HepG2 (cell line): ENCODE data around the gene CXCR1. TPM values are rescaled to one million over a fixed set of nuclear protein-coding genes. Genes with fewer than 3 reads are reported as not detected.

Source experiments
- ATAC-seq: fragments of 200-7000 bp; cut with Tn5 transposase; 3 replicates; pipeline ENCODE4 v1.9.1; 2020; ENCODE audit warnings: mild to moderate bottlenecking, moderate library complexity
- BruUV-seq: library from RNA; stranded (reverse); fragments of 400-500 nt; replicated peaks from 2 replicates; lab custom pipeline; 2021; lab: Mats Ljungman, UMichigan
- CTCF ChIA-PET: fragments of 300-600 bp; formaldehyde crosslinking; extraction: SDS; loops from one replicate; lab custom pipeline; 2021; ENCODE audit warnings: low total read pairs, inconsistent platforms, low intra/inter-chr PET ratio; lab: Yijun Ruan, JAX
- POLR2A ChIA-PET: fragments of 350-600 bp; sonication (Branson Sonifier 250); formaldehyde crosslinking; loops from one replicate; lab custom pipeline; 2020; ENCODE audit warnings: antibody characterized with exemption, inconsistent platforms; lab: Yijun Ruan, JAX
- DNase-seq: peaks from one replicate; pipeline ENCODE4 v3.0.0-alpha.2; 2015; ENCODE audit warnings: low spot score
- FAIRE-seq: peaks from 3 replicates; lab custom pipeline; 2011; peaks lifted over from hg19 to GRCh38; lab: Jason Lieb, UNC
- H2AFZ ChIP-seq: one replicate; pipeline ENCODE4 v1.6.1; 2011; ENCODE audit warnings: low read length, inconsistent platforms
- H3K27ac ChIP-seq: fragments of 300-600 bp; 3 replicates; pipeline ENCODE4 v1.8.0; 2011; ENCODE audit warnings: mixed run types, mild to moderate bottlenecking, mixed read lengths, low read length, inconsistent platforms; ENCODE audit not compliant: insufficient read depth; ENCODE audit errors: extremely low read length
- H3K27me3 ChIP-seq, 2 experiments: fragments of 200-600 bp in 1 of 2; 2 replicates in 1 of 2; 3 replicates in 1 of 2; pipeline versions ENCODE4 v1.6.0 to v1.8.0; 2011; ENCODE audit warnings: low read length in 2 of 2, mild to moderate bottlenecking in 2 of 2, moderate library complexity in 2 of 2, inconsistent platforms in 1 of 2; ENCODE audit not compliant: insufficient read depth in 2 of 2, control insufficient read depth in 1 of 2
- H3K36me3 ChIP-seq, 2 experiments: fragments of 200-600 bp in 1 of 2; replicated peaks in 1 of 2; 2 replicates in 1 of 2; 3 replicates in 1 of 2; pipeline versions ENCODE4 v1.5.1 to v1.8.0; 2011; ENCODE audit warnings: low read length in 2 of 2, inconsistent platforms in 1 of 2; ENCODE audit not compliant: insufficient read depth in 2 of 2, control insufficient read depth in 1 of 2
- H3K4me1 ChIP-seq: 2 replicates; pipeline ENCODE4 v1.5.1; 2012; ENCODE audit warnings: low read length, inconsistent platforms; ENCODE audit not compliant: insufficient read depth
- H3K4me2 ChIP-seq: 2 replicates; pipeline ENCODE4 v1.6.0; 2011; ENCODE audit warnings: low read depth, low read length, inconsistent platforms
- H3K4me3 ChIP-seq, 3 experiments: fragments of 200-600 bp in 1 of 3; sonication (generic), shearing (Covaris generic) in 1 of 3; replicated peaks in 1 of 3; 2 replicates each; pipeline ENCODE4 v1.5.1; 2011 to 2016; ENCODE audit warnings: low read length in 3 of 3, inconsistent platforms in 2 of 3, low read depth in 2 of 3, mild to moderate bottlenecking in 2 of 3, control low read depth in 1 of 3, mixed read lengths in 1 of 3; ENCODE audit not compliant: insufficient read depth in 1 of 3
- H3K79me2 ChIP-seq: one replicate; pipeline ENCODE4 v1.6.1; 2011; ENCODE audit warnings: low read length, inconsistent platforms; ENCODE audit not compliant: insufficient read depth
- H3K9ac ChIP-seq: 2 replicates; pipeline ENCODE4 v1.6.0; 2011; ENCODE audit warnings: mild to moderate bottlenecking, low read depth, low read length, inconsistent platforms; ENCODE audit not compliant: insufficient read depth
- H3K9me3 ChIP-seq: 2 replicates; pipeline ENCODE4 v1.5.1; 2012; ENCODE audit warnings: mild to moderate bottlenecking, low read length
- H4K20me1 ChIP-seq: 2 replicates; pipeline ENCODE4 v1.6.0; 2011; ENCODE audit warnings: inconsistent platforms, mild to moderate bottlenecking, low read length, moderate library complexity; ENCODE audit not compliant: insufficient read depth
- ARNT ChIP-seq: fragments of 450-650 bp; IDR thresholded peaks from 2 replicates; pipeline ENCODE4 v1.6.1; 2017
- BHLHE40 ChIP-seq: IDR thresholded peaks from 2 replicates; pipeline ENCODE4 v1.6.1; 2011; ENCODE audit warnings: low read length, improper control_type of control experiment
- EHMT2 ChIP-seq: fragments of 200-600 bp; sonication (generic); IDR thresholded peaks from 2 replicates; pipeline ENCODE4 v1.7.0; 2017; ENCODE audit warnings: antibody characterized with exemption, low read depth, low read length, borderline replicate concordance
- FLYWCH1 ChIP-seq: sonication (generic); formaldehyde crosslinking; IDR thresholded peaks from 2 replicates; pipeline ENCODE4 v1.8.1; 2023; ENCODE audit warnings: mild to moderate bottlenecking, missing genetic modification reagents
- HINFP ChIP-seq: sonication (generic); formaldehyde crosslinking; IDR thresholded peaks from 2 replicates; pipeline ENCODE4 v1.4.0; 2020; ENCODE audit warnings: low read depth, mild to moderate bottlenecking, missing genetic modification reagents
- KLF15 ChIP-seq: sonication (generic); formaldehyde crosslinking; IDR thresholded peaks from 2 replicates; pipeline ENCODE4 v1.8.1; 2023; ENCODE audit warnings: borderline replicate concordance, mild to moderate bottlenecking, inconsistent platforms, missing genetic modification reagents, mixed read lengths
- KMT2A ChIP-seq: sonication (generic); formaldehyde crosslinking; IDR thresholded peaks from 2 replicates; pipeline ENCODE4 v1.4.0; 2020; ENCODE audit warnings: missing genetic modification reagents
- MEIS2 ChIP-seq: sonication (generic); formaldehyde crosslinking; IDR thresholded peaks from 2 replicates; pipeline ENCODE4 v1.9.0; 2021; ENCODE audit warnings: mild to moderate bottlenecking, missing genetic modification reagents
- NAIF1 ChIP-seq: sonication (generic); formaldehyde crosslinking; IDR thresholded peaks from 2 replicates; pipeline ENCODE4 v1.5.0; 2020; ENCODE audit warnings: mild to moderate bottlenecking, missing genetic modification reagents, borderline replicate concordance
- SMARCE1 ChIP-seq: fragments of 450-650 bp; IDR thresholded peaks from 2 replicates; pipeline ENCODE4 v1.6.1; 2017; ENCODE audit warnings: borderline replicate concordance
- ZBTB10 ChIP-seq: sonication (generic); formaldehyde crosslinking; IDR thresholded peaks from 2 replicates; pipeline ENCODE4 v1.4.0; 2020; ENCODE audit warnings: missing genetic modification reagents, borderline replicate concordance
- ZEB1 ChIP-seq: IDR thresholded peaks from 2 replicates; pipeline ENCODE4 v1.6.1; 2012; ENCODE audit warnings: mild to moderate bottlenecking, low read depth, inconsistent platforms; ENCODE audit not compliant: insufficient replicate concordance
- ZFP1 ChIP-seq: IDR thresholded peaks from 2 replicates; pipeline ENCODE4 v1.6.1; 2016
- ZFP37 ChIP-seq: sonication (generic); formaldehyde crosslinking; IDR thresholded peaks from 2 replicates; pipeline ENCODE4 v1.4.0; 2020; ENCODE audit warnings: missing genetic modification reagents, borderline replicate concordance
- ZNF263 ChIP-seq: sonication (generic); formaldehyde crosslinking; IDR thresholded peaks from 2 replicates; pipeline ENCODE4 v1.4.0; 2020; ENCODE audit warnings: missing genetic modification reagents
- ZNF33A ChIP-seq: sonication (generic); formaldehyde crosslinking; IDR thresholded peaks from 2 replicates; pipeline ENCODE4 v1.5.1; 2020; ENCODE audit warnings: missing genetic modification reagents, mild to moderate bottlenecking, moderate library complexity, borderline replicate concordance
- ZNF350 ChIP-seq: sonication (generic); formaldehyde crosslinking; IDR thresholded peaks from 2 replicates; pipeline ENCODE4 v1.4.0; 2020; ENCODE audit warnings: mild to moderate bottlenecking, low read depth, missing genetic modification reagents, borderline replicate concordance
- ZNF430 ChIP-seq: sonication (generic); formaldehyde crosslinking; IDR thresholded peaks from 2 replicates; pipeline ENCODE4 v1.9.0; 2021; ENCODE audit warnings: mild to moderate bottlenecking, missing genetic modification reagents
- ZNF510 ChIP-seq: sonication (generic); formaldehyde crosslinking; IDR thresholded peaks from 2 replicates; pipeline ENCODE4 v1.4.0; 2020; ENCODE audit warnings: low read depth, mild to moderate bottlenecking, missing genetic modification reagents
- ZNF878 ChIP-seq: sonication (generic); formaldehyde crosslinking; IDR thresholded peaks from 2 replicates; pipeline ENCODE4 v1.8.1; 2023; ENCODE audit warnings: mild to moderate bottlenecking, missing genetic modification reagents, moderate library complexity
- WGBS: methylation state at CpG from one replicate; pipeline ENCODE4 v1.1.6; 2017; ENCODE audit warnings: low lambda C conversion rate; 5-methylcytosine and 5-hydroxymethylcytosine counted together
- in situ Hi-C: cut with HindIII; loops from 2 replicates; pipeline ENCODE4 v1.10.0; 2017; ENCODE audit warnings: low pct_unique_long_range_greater_than_20kb; ENCODE audit not compliant: extremely low pct_ligation_motif_present
- intact Hi-C: fragments of 100-400 bp; cut with micrococcal nuclease; formaldehyde crosslinking; loops from one replicate; pipeline ENCODE4 v1.10.0; 2022; ENCODE audit not compliant: unreplicated experiment
- polyA plus RNA-seq, 8 experiments: library from polyadenylated mRNA; depleted of rRNA in 3 of 8; stranded (reverse) in 7 of 8; unstranded in 1 of 8; fragments of >200 nt; fragmentation: Illumina TruSeq in 4 of 8; extraction: Trizol in 4 of 8; gene quantifications; 2 replicates each; pipeline versions ENCODE4 v1.2.1 to v1.2.3, GENCODE V29; 2011 to 2016; ENCODE audit warnings: low read depth in 4 of 8, missing spikeins in 1 of 8, mixed read lengths in 1 of 8; ENCODE audit not compliant: insufficient read depth in 1 of 8
- total RNA-seq, 5 experiments: library from RNA; depleted of rRNA; stranded (reverse); fragments of >200 nt; fragmentation: Illumina TruSeq; extraction: Trizol; gene quantifications; 2 replicates each; pipeline ENCODE4 v1.2.3, GENCODE V29; 2016; ENCODE audit warnings: low read depth in 1 of 5

The CXCR1 gene
- total and polyA plus RNA-seq, 2 of the 13 experiments (the other 11 are each of a cell fraction or from before 2014, with no cell fraction given): not detected

GRCh38 chr2:218149098-218149497 lies 17.7 kb downstream of the CXCR1 start:
- Histone ChIP-seq H3K4me1 (peaks cover 10% of the 10 kb centered on the region), H3K4me2 (no peak overlapping the region), H3K9ac (no peak overlapping the region), H3K4me3 (no peak overlapping the region), H3K27me3 (peaks cover 0 to 36% of the 10 kb centered on the region in 2 experiments; a peak in 4 of 5 replicates), H3K27ac (no peak overlapping the region), H3K9me3 (no peaks in the 10 kb centered on the region), H4K20me1 (no peaks in the 10 kb centered on the region), H3K36me3 (no peaks in the 10 kb centered on the region), H2AFZ (no peak overlapping the region), H3K79me2 (no peaks in the 10 kb centered on the region)
- FAIRE-seq (no peak), ATAC-seq (no peak), DNase-seq (no peak)
- CTCF ChIA-PET: no interaction called here
- POLR2A ChIA-PET: no interaction called here
- in situ Hi-C loops (no loop called here), intact Hi-C loops (no loop called here)
- TF ChIP-seq ZNF878 (CRISPR knock-in tag) (no peak), HINFP (CRISPR knock-in tag) (no peak), KLF15 (CRISPR knock-in tag) (no peak), ZFP37 (CRISPR knock-in tag) (no peak), NAIF1 (CRISPR knock-in tag) (no peak), ZNF33A (CRISPR knock-in tag) (no peak), ZEB1 (no peak), ARNT (no peak), MEIS2 (CRISPR knock-in tag) (no peak), EHMT2 (no peak), ZBTB10 (CRISPR knock-in tag) (no peak), FLYWCH1 (CRISPR knock-in tag) (no peak), ZNF263 (CRISPR knock-in tag) (no peak), BHLHE40 (no peak), KMT2A (no peak), ZNF350 (no peak), ZNF430 (no peak), ZFP1 (CRISPR knock-in tag) (no peak), SMARCE1 (no peak), ZNF510 (CRISPR knock-in tag) (no peak)
- WGBS: 0% methylated on average over 5 of the region's 5 CpGs
- no TSS peak for BruUV-seq
